Hepatocyte (in vitro differentiated cells): ENCODE results near the gene SFRP2. TPM values are rescaled to one million over a fixed set of nuclear protein-coding genes. Genes with fewer than 3 reads are reported as not detected.

Source experiments
- DNase-seq: peaks from one replicate; pipeline ENCODE4 v3.0.0-alpha.2; 2016; ENCODE audit warnings: low spot score
- H2AFZ ChIP-seq: fragments of 200-600 bp; sonication (generic); 2 replicates; pipeline ENCODE4 v1.6.0; 2016; ENCODE audit warnings: antibody characterized with exemption, mild to moderate bottlenecking
- H3K27ac ChIP-seq: fragments of 200-600 bp; sonication (generic); 2 replicates; pipeline ENCODE4 v1.5.1; 2016; ENCODE audit warnings: mild to moderate bottlenecking
- H3K27me3 ChIP-seq: fragments of 200-600 bp; sonication (generic); 2 replicates; pipeline ENCODE4 v1.6.1; 2016
- H3K36me3 ChIP-seq: fragments of 200-600 bp; sonication (generic); replicated peaks from 2 replicates; pipeline ENCODE4 v1.5.1; 2016; ENCODE audit warnings: low read depth; ENCODE audit not compliant: insufficient read depth
- H3K4me1 ChIP-seq: fragments of 200-600 bp; sonication (generic); 2 replicates; pipeline ENCODE4 v1.5.1; 2016; ENCODE audit warnings: mild to moderate bottlenecking, moderate library complexity; ENCODE audit not compliant: insufficient read depth
- H3K4me2 ChIP-seq: fragments of 200-600 bp; sonication (generic); 2 replicates; pipeline ENCODE4 v1.6.0; 2016
- H3K4me3 ChIP-seq: fragments of 200-600 bp; sonication (generic); 2 replicates; pipeline ENCODE4 v1.5.1; 2016; ENCODE audit warnings: mild to moderate bottlenecking
- H3K79me2 ChIP-seq: fragments of 200-600 bp; sonication (generic); 2 replicates; pipeline ENCODE4 v1.6.0; 2017; ENCODE audit warnings: mild to moderate bottlenecking
- H3K9me2 ChIP-seq: fragments of 200-600 bp; sonication (generic); replicated peaks from 2 replicates; pipeline ENCODE4 v1.6.0; 2017; ENCODE audit warnings: mild to moderate bottlenecking; ENCODE audit not compliant: insufficient read depth
- H3K9me3 ChIP-seq: fragments of 200-600 bp; sonication (generic); 2 replicates; pipeline ENCODE4 v1.5.1; 2016; ENCODE audit warnings: low read depth, mild to moderate bottlenecking
- H4K20me1 ChIP-seq: fragments of 200-600 bp; sonication (generic); 2 replicates; pipeline ENCODE4 v1.6.0; 2016; ENCODE audit warnings: mild to moderate bottlenecking; ENCODE audit not compliant: insufficient read depth, poor library complexity, severe bottlenecking
- EZH2 ChIP-seq: fragments of 200-600 bp; sonication (generic); IDR thresholded peaks from 2 replicates; pipeline ENCODE4 v1.6.1; 2016; ENCODE audit warnings: antibody characterized with exemption, mild to moderate bottlenecking, borderline replicate concordance
- EZH2phosphoT487 ChIP-seq: fragments of 200-600 bp; sonication (generic); IDR thresholded peaks from one replicate; pipeline ENCODE4 v1.6.1; 2018; ENCODE audit warnings: antibody characterized with exemption, mild to moderate bottlenecking, low read depth, moderate library complexity; ENCODE audit not compliant: unreplicated experiment, severe bottlenecking
- WGBS: methylation state at CpG from one replicate; pipeline ENCODE4 v1.1.6; 2016; ENCODE audit warnings: low lambda C conversion rate; ENCODE audit errors: missing lambda C conversion rate; 5-methylcytosine and 5-hydroxymethylcytosine counted together
- polyA plus RNA-seq: library from polyadenylated mRNA; unstranded; fragments of >200 nt; fragmentation: Nextera tagmentation; extraction: Ambion mirVana; gene quantifications from 2 replicates; pipeline ENCODE4 v1.2.1, GENCODE V29; 2016
- total RNA-seq: library from RNA; depleted of rRNA; stranded (reverse); fragments of >200 nt; gene quantifications from 2 replicates; pipeline ENCODE4 v1.2.3, GENCODE V29; 2014
- TF ChIP-seq, protein P1 (sequence below): fragments of 200-600 bp; sonication (generic); IDR thresholded peaks from 2 replicates; pipeline ENCODE4 v1.5.1; 2016; ENCODE audit warnings: antibody characterized with exemption, mild to moderate bottlenecking; ENCODE audit not compliant: poor library complexity

The SFRP2 gene
- total and polyA plus RNA-seq, 2 experiments from 2014 or later, result 15.0 to 42.8 TPM

DNA sequence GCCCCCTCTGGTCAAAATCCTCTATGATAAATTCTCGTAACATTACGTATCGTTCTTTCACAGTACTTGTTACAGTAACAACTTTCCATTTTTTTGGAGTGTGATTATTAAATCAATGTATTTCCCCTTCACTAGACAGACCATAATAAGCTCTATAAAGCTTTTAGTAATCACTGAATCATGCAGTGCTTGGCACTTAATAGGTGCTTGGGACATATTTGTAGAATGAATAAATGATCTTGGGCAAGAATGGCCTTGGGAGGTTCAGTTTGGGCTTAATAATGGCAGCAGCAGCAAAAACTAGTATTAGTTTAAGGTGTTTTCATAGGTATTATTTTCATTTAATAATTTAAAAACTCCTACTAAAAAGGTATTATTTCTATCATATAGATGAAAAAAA, 33.4 kb upstream of the SFRP2 start:
- Histone ChIP-seq H4K20me1 (no peaks in the 10 kb centered on the region), H3K9me3 (no peaks in the 10 kb centered on the region), H3K4me2 (no peak overlapping the region), H3K27ac (no peak overlapping the region), H3K9me2 (no peaks in the 10 kb centered on the region), H3K4me3 (no peak overlapping the region), H3K4me1 (no peaks in the 10 kb centered on the region), H3K27me3 (no peaks in the 10 kb centered on the region), H3K36me3 (no peaks in the 10 kb centered on the region), H2AFZ (no peak overlapping the region), H3K79me2 (no peaks in the 10 kb centered on the region)
- TF ChIP-seq EZH2 (no peak), EZH2phosphoT487 (no peak)
- TF ChIP-seq, protein P1, sequence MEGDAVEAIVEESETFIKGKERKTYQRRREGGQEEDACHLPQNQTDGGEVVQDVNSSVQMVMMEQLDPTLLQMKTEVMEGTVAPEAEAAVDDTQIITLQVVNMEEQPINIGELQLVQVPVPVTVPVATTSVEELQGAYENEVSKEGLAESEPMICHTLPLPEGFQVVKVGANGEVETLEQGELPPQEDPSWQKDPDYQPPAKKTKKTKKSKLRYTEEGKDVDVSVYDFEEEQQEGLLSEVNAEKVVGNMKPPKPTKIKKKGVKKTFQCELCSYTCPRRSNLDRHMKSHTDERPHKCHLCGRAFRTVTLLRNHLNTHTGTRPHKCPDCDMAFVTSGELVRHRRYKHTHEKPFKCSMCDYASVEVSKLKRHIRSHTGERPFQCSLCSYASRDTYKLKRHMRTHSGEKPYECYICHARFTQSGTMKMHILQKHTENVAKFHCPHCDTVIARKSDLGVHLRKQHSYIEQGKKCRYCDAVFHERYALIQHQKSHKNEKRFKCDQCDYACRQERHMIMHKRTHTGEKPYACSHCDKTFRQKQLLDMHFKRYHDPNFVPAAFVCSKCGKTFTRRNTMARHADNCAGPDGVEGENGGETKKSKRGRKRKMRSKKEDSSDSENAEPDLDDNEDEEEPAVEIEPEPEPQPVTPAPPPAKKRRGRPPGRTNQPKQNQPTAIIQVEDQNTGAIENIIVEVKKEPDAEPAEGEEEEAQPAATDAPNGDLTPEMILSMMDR, result no peak
- 61% methylated on average over 3 of the region's 3 CpGs for WGBS
- no peak for DNase-seq

DNA sequence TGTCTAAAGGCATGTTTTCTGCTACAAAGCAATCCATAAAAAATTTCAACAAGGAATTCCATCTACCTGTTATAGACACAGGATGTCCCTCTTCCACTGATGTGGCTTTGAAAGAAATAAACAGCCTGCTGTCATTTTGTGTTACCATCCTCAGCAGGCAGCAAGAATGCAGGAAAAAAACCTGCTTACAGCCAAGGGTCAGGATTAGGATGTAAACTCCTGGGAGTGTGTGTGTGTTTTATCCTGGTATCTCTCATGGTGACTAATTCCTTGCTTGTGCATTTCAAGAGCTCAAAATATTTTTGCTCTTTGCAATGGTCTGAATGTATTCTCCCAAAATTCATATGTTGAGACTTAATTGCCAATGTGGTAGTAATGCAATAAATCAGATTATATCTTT, 28.6 kb upstream of the SFRP2 start:
- Histone ChIP-seq H3K27me3 (no peaks in the 10 kb centered on the region), H3K4me3 (no peak overlapping the region), H3K79me2 (no peaks in the 10 kb centered on the region), H4K20me1 (no peaks in the 10 kb centered on the region), H3K27ac (no peak overlapping the region), H3K4me1 (no peaks in the 10 kb centered on the region), H3K36me3 (no peaks in the 10 kb centered on the region), H2AFZ (no peak overlapping the region), H3K9me3 (no peaks in the 10 kb centered on the region), H3K9me2 (no peaks in the 10 kb centered on the region), H3K4me2 (no peak overlapping the region)
- no peak for DNase-seq
- TF ChIP-seq, protein P1, result no peak
- no peak for TF ChIP-seq EZH2
- TF ChIP-seq EZH2phosphoT487, result no peak

DNA sequence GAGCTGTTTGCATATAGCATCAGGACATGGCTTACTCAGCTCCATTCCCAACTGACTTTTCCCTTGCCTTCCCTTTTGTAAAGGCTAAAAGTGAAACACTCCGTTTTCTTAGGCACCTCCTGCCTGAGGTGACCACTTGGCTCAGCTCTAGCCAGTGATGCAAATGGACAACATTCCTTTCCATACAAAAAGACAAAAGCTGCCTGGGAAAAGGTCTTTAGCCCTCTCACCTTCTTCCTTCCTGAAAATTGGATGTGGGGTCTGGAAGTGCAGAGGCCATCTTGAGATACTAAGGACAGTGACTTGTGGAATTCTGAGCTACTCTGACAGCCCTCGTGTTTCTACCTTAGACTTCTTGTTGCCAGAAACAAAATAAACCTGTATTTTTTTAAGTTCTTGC, 27.7 kb upstream of the SFRP2 start:
- Histone ChIP-seq H3K27ac (no peak overlapping the region), H3K79me2 (no peaks in the 10 kb centered on the region), H3K9me3 (no peaks in the 10 kb centered on the region), H4K20me1 (no peaks in the 10 kb centered on the region), H3K4me1 (no peaks in the 10 kb centered on the region), H2AFZ (no peak overlapping the region), H3K36me3 (no peaks in the 10 kb centered on the region), H3K27me3 (no peaks in the 10 kb centered on the region), H3K4me3 (no peak overlapping the region), H3K4me2 (no peak overlapping the region), H3K9me2 (no peaks in the 10 kb centered on the region)
- 45% methylated on average over 2 of the region's 2 CpGs for whole genome bisulfite sequencing
- TF ChIP-seq EZH2phosphoT487 (no peak), EZH2 (no peak)
- TF ChIP-seq, protein P1, result no peak
- DNase-seq, result no peak

DNA sequence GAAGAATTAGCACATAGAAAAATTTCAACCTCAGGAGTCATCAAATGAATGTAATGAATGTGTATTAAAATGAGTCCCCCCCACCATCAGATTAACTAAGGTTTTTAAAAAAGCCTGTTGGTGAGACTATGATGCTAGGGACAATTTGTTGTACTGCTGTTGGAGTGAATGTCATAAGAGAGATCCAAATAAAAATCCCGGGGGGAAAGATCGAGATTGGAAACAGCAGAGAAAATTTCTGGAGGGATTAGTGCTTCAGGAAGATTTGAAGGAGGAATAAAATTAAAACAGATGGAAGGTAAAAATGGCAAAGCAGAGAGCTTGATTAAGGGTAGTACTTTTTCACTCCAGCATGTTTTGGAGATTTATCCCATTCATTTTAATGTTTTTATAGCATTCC, 25.9 kb upstream of the SFRP2 start:
- Histone ChIP-seq H3K9me3 (no peaks in the 10 kb centered on the region), H4K20me1 (no peaks in the 10 kb centered on the region), H3K9me2 (no peaks in the 10 kb centered on the region), H2AFZ (no peak overlapping the region), H3K79me2 (no peaks in the 10 kb centered on the region), H3K4me1 (no peaks in the 10 kb centered on the region), H3K4me3 (no peak overlapping the region), H3K27ac (no peak overlapping the region), H3K27me3 (no peaks in the 10 kb centered on the region), H3K4me2 (no peak overlapping the region), H3K36me3 (no peaks in the 10 kb centered on the region)
- WGBS, result 87% methylated on average over 2 of the region's 2 CpGs
- TF ChIP-seq, protein P1, result no peak
- TF ChIP-seq EZH2 (no peak), EZH2phosphoT487 (no peak)
- no peak for DNase-seq
